SH-SY5Y (cell line): Measurements from ENCODE around the gene APP.

Experiments
- GATA2 ChIP-seq: IDR thresholded peaks from 2 replicates; pipeline ENCODE4 v1.6.1; 2011; ENCODE audit warnings: mild to moderate bottlenecking, low read depth, low read length
- GATA3 ChIP-seq: IDR thresholded peaks from 2 replicates; pipeline ENCODE4 v1.6.1; 2011; ENCODE audit warnings: low read depth, mild to moderate bottlenecking, low read length, moderate library complexity

The APP gene

DNA sequence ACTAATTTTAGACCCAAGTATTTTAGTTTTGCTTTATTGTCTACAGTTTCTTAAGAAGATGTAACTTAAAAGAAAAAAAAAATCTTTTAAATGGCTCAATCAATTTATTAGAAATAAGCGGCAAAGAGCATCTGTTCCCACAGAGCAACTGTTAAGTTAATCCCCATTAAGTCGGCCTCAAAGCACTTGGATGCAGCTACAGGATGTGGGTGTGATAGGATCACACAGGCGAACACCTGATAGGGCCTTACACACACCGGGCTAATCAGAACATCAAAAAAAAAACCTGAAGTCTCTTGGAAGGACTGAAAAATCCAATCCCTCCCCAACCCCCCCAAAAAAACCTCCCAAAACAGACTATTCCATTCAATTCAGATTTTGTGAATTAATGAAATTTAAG lies 23.0 kb downstream of the APP start:
- TF ChIP-seq GATA3 (no peak), GATA2 (no peak)

DNA sequence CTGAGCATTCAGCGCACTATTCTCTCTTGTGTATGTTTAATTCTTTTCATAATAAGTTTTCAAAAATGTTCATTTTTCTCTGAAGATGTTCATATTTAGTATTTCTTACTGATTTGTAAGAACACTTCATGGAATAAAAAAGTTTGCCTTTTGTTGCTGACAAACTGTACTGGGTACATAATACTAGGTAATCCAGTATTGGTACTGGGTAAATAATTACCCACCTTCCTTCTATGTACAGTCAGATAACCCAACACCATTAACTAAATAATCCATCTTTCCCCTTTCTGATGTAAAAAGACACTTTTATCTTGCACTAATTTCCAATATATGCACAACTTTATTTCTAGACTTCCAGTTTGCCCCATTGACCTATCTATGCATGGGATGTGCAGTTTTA lies 23.9 kb downstream of the APP start:
- TF ChIP-seq GATA2 = no peak
- TF ChIP-seq GATA3 = no peak

DNA sequence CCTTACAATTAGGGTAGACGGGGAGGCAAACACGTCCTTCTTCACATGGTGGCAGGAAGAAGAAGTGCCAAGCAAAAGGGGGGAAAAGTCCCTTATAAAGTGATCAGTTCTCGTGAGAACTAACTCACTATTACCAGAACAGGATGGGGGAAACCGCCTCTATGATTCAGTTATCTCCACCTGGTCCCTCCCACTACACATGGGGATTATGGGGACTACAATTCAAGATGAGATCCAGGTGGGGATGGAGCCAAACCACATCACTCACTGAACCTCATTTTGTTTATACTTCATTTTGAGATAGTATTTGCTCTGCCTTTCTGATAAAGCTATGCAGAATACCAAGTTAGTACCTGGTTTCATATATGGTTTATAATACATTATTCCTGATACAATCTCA lies 26.5 kb downstream of the APP start:
- TF ChIP-seq GATA2 (no peak), GATA3 (no peak)

DNA sequence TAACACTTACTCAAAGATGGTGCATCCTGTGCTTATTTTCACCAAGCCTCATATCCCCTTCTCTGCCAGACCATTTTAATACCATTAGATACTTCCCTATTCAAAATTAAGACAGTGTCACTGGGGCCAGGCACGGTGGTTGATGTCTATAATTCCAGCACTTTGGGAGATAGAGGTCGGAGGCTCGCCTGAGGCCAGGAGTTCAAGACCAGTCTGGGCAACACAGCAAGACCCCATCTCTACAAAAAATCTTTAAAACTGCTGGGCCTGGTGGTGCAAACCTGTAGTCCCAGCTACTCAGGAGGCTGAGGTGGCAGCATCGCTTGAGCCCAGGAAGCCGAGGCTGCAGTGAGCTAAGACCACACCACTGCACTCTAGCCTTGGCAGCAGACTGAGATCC lies 28.2 kb downstream of the APP start:
- TF ChIP-seq GATA3 = no peak
- no peak for TF ChIP-seq GATA2

DNA sequence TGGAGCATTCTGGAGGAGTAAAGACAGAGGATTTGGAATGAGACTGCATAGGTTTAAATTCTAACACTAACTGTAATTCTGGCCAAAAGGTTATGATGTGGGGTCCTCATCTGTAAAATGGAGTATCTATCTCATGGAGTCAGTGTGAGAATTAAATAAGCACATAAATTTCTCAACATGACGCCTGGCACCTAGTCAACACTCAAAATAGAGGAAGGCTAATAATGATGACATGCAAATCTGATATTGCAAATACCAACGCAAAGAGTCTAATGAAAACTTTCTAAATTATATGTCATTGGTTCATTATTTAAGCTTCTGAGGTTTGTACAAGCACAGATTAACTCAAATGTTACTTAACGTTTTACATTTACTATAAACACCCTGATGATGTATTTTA lies 29.6 kb downstream of the APP start:
- TF ChIP-seq GATA3 (no peak), GATA2 (no peak)

DNA sequence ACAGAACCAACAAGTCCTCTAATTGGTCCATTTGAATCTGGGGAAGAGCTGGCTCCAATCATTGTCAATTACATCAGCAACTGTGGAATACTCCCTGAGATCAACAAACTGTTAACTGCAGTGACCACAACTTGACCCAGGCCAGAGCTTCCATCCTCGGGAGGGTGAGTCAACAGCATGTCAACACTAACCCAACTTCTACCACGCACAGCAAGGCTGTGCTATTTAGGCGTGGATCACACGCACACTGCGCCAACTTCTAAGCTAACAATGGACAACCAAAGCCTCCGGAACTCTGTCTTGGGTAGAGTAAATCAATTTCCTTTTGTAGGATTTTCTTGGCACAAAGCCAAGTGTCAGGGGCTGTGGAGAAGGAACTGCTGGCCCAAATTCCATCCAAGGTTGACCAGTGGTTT lies 30.4 kb downstream of the APP start:
- TF ChIP-seq GATA2 (no peak), GATA3 (no peak)

DNA sequence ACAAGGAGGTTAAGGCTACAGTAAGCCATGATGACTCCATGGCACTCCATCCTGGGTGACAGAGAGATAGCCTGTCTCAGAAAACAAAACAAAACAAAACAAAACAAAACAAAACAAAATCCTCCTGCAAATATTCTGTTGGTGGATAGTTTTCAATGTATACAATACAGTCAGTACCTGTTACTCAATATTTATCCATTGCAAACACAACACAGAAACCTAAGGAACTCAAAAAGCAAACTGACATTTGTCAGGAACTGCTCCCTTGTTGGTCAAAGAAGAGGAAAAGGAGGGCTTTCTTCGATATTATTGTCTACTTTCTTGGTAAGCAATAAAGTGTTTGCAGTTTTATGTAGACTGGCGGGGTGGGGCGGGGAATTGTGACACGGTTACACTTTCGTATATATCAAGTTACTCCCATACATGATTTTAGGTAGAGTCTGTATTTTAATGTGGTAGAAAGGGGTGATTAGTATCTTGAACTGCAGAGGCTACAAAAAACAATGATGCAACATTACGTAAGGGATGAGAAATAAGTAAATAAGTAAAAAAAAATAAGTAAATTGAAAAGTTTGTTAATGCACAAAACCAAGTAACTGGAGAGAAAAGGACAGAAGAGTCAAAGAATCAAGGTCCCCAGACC lies 31.8 kb downstream of the APP start:
- TF ChIP-seq GATA3 (no peak), GATA2 (no peak)

DNA sequence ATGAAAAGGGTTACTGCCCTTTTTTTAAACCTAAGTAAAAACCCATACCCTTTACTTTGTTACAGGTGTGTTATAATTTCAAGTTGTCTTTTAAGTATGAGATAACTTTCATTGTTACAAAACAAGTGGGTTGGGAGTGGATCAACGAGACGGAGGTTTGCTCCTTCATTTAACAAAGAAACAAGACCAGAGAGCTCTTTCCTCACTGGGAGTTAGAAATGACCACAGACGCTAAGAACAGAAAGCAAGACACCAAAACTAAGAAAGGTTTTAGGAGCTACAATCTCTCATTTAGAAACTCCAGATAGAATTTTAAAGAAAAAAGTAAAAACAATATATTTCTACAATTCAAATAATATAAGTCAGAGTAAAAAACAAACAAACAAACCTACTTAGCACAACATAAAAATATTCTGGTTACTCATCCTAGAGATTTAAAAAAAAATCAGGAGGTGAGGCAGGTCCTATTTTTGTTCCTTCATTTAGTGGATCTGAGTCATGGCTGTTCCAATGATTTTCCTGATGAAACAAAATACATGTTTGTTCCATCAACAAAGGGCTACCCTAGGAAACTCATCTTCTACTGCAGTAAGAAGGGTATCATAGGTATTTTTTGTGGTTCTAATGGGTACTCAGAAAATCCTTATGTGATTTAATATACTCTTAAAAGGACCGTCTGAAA lies 33.0 kb downstream of the APP start:
- TF ChIP-seq GATA3 = no peak
- no peak for TF ChIP-seq GATA2

DNA sequence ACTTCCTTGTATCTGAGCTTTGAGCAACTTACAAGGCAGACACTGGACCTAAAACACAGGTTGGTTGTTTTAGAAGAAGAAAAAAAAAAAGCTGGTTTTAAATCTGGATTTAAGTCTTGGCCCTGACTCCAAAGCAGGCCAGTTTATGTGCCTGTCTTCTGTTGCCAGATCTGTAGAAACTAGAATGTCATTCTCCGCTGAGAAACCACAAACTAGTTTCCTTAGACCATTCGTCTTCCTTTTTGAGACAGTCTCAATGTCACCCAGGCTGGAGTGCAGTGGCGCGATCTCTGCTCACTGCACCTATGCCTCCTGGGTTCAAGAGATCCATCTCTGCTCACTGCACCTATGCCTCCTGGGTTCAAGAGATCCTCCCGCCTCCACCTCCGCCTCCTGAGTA lies 33.9 kb downstream of the APP start:
- no peak for TF ChIP-seq GATA3

DNA sequence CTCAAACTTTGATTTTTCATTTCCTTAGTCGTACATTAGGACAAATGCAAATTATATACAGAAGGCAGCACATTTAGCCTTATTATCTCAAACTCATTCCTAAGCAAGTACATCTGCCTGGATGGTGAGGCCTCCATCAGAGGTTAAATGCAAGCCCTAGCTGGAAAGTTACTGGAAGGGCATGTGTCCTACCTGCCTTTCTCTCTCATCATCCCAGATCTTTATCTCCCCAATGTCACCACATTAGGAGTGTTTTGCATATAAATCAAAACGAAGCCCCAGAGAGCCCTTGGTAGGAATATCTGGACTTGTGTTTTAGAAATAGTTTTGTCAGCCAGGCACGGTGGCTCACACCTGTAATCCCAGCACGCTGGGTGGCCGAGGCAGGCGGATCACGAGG lies 35.0 kb downstream of the APP start:
- TF ChIP-seq GATA3 = no peak
- TF ChIP-seq GATA2 = no peak

DNA sequence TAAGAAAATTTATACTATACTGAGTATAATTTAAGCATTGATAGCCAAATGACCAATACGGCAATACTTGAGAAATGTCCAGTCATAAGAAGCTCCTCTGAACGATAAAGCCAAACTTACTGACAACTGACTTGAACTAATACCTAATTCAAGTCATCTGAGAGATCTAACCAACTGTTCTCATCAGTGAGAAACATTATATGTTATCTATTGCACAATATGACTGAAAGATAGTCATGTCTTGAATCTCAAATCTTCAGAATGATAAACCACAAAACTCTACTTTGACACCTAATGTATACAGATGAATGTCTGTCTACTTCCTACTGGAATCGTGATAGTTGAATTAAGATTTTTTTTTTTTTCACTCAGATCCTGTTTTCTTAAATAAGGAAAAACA lies 39.0 kb downstream of the APP start:
- no peak for TF ChIP-seq GATA3
- TF ChIP-seq GATA2 = no peak

DNA sequence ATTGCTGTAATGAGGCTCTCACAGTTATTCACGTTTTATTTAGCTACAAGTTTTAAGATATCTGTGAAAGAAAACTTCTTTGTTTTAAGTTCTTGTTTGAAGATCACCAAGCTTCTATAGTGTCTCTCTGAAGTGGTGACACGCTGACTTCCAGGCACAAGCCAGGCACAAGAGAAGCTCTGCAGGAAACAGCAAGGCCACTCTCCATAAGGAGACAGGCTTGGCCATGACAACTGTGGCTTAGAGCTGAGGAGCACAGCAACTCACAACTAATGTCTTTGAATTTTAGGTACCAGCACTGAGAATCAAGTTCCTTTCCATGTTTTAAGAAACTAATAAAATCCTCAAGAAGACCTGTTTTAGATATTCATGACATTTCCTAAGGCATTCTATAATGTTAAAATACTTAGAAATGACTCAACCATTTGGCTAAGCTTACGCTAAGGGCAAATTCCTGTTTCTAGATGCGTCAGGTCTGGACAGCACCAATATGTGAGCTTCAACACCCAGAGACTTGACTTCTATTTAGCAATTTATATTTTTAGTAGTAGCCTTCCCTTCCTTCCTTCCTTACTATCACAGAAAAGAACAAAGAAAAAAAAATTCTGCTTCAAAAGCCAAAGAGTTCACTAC lies 40.2 kb downstream of the APP start:
- TF ChIP-seq GATA3 (no peak), GATA2 (no peak)

DNA sequence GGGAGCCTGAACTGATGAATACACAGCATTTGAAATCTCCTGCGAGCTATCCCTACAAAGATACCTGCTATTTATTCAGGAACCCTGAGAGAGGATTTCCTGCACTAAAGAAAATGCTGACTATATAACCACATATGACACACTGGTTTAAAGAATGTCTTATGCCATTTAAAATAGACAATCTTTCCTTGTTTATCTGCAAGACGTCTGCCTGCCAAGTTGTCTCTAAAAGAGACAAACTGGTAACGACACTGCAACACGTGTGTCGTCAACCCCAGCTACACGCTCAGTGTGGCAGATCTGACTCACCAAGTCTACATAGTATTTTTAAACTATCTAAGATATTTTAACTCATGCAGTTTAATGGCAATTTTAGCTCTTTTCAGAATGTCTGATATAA lies 42.7 kb downstream of the APP start:
- TF ChIP-seq GATA2 = no peak
- no peak for TF ChIP-seq GATA3

DNA sequence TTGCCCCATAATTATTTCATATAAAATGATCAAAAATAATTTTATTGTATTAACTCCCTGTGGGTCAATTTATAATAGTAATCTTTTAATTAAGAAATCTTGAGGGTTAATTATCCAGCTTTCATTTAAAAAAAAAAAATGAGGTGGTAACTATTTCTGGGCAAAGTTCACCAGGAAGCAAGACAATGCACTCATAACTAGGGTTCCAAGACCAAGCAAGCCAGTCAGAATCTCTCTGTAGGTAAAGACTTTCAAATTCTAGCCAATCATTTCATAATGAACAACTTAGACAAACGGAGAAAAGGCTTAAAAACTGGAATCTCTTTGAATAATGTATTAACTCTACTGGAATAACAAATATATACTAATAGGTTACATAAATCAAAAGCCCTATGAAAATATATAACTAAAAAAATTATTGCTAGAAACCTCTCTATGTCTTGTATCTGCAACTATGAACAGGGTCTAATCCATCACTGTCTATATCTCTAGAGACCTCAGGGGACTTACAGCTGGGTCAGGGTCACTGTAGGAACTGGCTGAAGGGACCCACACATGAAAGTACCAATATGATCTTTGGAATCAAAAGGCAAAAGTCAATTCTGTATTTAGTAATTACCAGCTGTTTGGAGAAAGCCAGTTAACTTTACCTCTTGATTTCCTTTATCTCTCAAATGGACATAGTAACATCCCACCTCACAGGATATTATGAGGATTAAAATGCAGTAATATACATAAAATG lies 43.3 kb downstream of the APP start:
- TF ChIP-seq GATA2 = no peak
- TF ChIP-seq GATA3 = no peak

DNA sequence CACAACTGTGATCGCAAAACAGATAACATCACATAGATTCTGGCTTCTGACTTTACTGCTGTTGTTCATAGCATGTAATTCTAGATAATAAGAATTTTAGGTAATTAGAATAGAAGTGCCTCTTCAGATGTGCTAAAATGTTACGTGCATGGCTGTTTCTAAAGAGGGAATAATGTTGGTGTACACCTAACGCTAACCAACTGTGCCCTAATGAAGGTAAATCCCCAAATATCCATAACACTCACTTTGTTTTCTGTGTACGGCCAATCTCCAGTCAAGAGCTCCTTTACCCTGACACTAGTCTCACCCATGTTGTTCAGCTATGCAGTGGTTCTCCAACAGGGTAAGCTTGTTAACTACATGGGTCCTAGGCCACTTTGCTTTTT lies 44.4 kb downstream of the APP start:
- TF ChIP-seq GATA2 (no peak), GATA3 (no peak)
